WTC11 (cell line): ENCODE measurements around the gene CORO2B.

Experiments used
- CREM ChIP-seq: sonication (generic); formaldehyde crosslinking; IDR thresholded peaks from 2 replicates; pipeline ENCODE4 v1.8.1; 2022; ENCODE audit warnings: mild to moderate bottlenecking, missing genetic modification reagents, moderate library complexity
- CTCF ChIP-seq: fragments of 200-600 bp; IDR thresholded peaks from 2 replicates; pipeline ENCODE4 v1.8.0; 2022; ENCODE audit warnings: antibody characterized with exemption
- E2F4 ChIP-seq: sonication (generic); formaldehyde crosslinking; IDR thresholded peaks from 2 replicates; pipeline ENCODE4 v1.8.1; 2022; ENCODE audit warnings: low read depth, mild to moderate bottlenecking, moderate library complexity, missing genetic modification reagents, borderline replicate concordance
- E2F5 ChIP-seq: sonication (generic); formaldehyde crosslinking; IDR thresholded peaks from 2 replicates; pipeline ENCODE4 v1.8.1; 2022; ENCODE audit warnings: mild to moderate bottlenecking, moderate library complexity, missing genetic modification reagents
- ELF4 ChIP-seq: sonication (generic); formaldehyde crosslinking; IDR thresholded peaks from 2 replicates; pipeline ENCODE4 v1.8.1; 2022; ENCODE audit warnings: low read depth, mild to moderate bottlenecking, moderate library complexity, missing genetic modification reagents
- ETV6 ChIP-seq: sonication (generic); formaldehyde crosslinking; IDR thresholded peaks from 2 replicates; pipeline ENCODE4 v1.8.1; 2022; ENCODE audit warnings: mild to moderate bottlenecking, missing genetic modification reagents
- IRF2 ChIP-seq: sonication (generic); formaldehyde crosslinking; IDR thresholded peaks from 2 replicates; pipeline ENCODE4 v1.8.0; 2022; ENCODE audit warnings: low read depth, missing genetic modification reagents, borderline replicate concordance
- JUN ChIP-seq: sonication (generic); formaldehyde crosslinking; IDR thresholded peaks from 2 replicates; pipeline ENCODE4 v1.8.0; 2023; ENCODE audit warnings: mild to moderate bottlenecking, missing genetic modification reagents
- KAT7 ChIP-seq: sonication (generic); formaldehyde crosslinking; IDR thresholded peaks from 2 replicates; pipeline ENCODE4 v1.8.1; 2023; ENCODE audit warnings: missing genetic modification reagents, mild to moderate bottlenecking, borderline replicate concordance
- MAX ChIP-seq: sonication (generic); formaldehyde crosslinking; IDR thresholded peaks from 2 replicates; pipeline ENCODE4 v1.8.0; 2022; ENCODE audit warnings: mild to moderate bottlenecking, missing genetic modification reagents
- USF1 ChIP-seq: sonication (generic); formaldehyde crosslinking; IDR thresholded peaks from 2 replicates; pipeline ENCODE4 v1.8.0; 2022; ENCODE audit warnings: mild to moderate bottlenecking, missing genetic modification reagents
- ZNF281 ChIP-seq: sonication (generic); formaldehyde crosslinking; IDR thresholded peaks from 2 replicates; pipeline ENCODE4 v1.8.0; 2023; ENCODE audit warnings: mild to moderate bottlenecking, missing genetic modification reagents
- ZNF317 ChIP-seq: sonication (generic); formaldehyde crosslinking; IDR thresholded peaks from 2 replicates; pipeline ENCODE4 v1.8.1; 2023; ENCODE audit warnings: low read depth, mild to moderate bottlenecking, moderate library complexity, missing genetic modification reagents, borderline replicate concordance

GRCh38 chr15:68537097-68537496, 41.7 kb upstream of the CORO2B start:
- TF ChIP-seq ETV6 (CRISPR knock-in tag) (no peak), KAT7 (no peak), CTCF (no peak), ZNF317 (no peak), CREM (CRISPR knock-in tag) (no peak), E2F5 (CRISPR knock-in tag) (no peak), MAX (CRISPR knock-in tag) (no peak), IRF2 (no peak), ZNF281 (CRISPR knock-in tag) (no peak), ELF4 (CRISPR knock-in tag) (no peak), E2F4 (CRISPR knock-in tag) (no peak), JUN (CRISPR knock-in tag) (no peak), USF1 (CRISPR knock-in tag) (no peak)
